OCI-M1 (cell line): ENCODE results near the gene SYCP2.

Experiments
- DNase-seq: peaks from one replicate; lab custom pipeline; 2025; lab: John Stamatoyannopoulos, UW

SYCP2 gene

DNA sequence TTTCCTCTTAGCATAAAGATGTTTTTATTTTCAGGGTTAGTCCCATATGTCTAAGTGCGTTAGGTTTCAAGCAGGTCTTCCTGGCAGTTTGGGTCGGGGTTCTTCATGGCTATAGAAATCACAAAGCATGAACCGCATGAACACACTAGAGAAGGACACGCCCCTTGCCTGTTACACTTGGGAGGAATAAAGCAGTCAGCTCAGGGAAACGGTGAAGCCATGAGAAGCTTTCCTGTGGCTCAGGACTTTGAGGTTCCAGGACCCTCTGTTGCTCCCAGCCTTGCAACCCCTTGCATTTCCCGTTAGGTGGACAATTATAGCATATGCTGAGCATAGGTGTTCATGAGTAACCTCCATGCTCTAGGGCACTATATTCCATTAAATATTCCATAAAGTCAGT lies 96.7 kb downstream of the SYCP2 start:
- no peak for DNase-seq

DNA sequence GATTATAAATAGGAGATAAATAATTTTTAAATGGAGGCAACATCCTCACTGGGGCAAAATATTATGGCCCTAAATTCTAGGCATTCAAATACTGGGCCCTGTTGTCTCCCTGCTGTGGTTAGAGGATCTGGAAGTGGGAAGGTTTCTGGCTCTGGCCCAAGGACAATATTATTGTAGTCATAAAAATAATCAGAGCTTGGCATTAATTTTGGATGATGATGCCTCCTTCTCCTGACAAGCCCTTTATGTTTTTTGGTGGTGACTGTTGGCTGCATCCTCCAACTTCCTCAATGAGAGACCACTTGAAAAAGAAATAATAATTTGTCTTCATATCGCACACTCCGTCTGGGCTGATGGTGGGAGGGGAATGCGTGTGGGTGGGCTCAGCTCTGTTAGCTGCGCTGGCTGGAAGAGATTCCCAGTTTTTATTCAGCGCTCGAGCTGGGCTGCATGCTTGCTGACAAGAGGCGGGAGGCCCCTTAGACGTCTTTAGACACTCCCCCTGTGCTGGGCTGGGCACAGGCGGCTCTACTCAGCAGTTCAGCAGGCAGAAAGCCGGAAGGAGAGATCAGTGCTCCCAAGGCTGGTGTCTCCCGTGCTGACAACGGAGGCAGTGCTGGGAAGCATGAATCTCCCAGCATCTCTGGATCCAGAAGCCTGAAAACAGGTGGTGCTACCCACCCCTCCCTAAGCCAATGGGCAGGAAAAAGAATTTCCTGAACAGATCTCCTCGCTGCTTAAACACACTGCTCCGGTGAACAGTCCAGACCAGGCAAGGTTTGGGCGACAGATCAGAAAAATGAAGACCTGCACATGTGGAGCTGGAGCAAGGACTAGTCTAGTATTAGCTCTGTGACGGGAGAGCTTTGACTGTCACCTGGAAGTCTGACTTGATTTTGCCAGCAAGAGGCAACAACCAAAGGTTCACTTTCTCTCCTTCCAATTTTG lies 97.7 kb downstream of the SYCP2 start:
- no peak for DNase-seq

DNA sequence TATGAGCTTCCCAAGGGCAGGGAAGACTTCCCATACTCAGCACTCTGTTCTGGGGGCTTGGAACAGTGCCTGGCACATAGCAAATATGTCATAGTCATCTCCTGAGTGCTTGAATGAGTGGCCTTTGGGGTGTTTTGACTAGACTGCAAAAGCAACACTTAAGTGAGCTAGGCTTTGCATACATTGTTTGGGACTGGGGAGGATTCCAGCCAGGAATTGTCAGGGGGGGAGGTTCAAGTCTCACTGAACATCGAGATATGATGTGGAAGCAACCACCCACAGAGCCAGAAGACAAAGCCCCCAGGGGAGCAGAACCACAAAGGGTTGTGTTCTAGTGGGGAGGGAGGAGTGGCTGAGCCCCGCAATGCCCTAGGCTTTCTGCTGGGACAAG lies 98.4 kb downstream of the SYCP2 start:
- DNase-seq = no peak

DNA sequence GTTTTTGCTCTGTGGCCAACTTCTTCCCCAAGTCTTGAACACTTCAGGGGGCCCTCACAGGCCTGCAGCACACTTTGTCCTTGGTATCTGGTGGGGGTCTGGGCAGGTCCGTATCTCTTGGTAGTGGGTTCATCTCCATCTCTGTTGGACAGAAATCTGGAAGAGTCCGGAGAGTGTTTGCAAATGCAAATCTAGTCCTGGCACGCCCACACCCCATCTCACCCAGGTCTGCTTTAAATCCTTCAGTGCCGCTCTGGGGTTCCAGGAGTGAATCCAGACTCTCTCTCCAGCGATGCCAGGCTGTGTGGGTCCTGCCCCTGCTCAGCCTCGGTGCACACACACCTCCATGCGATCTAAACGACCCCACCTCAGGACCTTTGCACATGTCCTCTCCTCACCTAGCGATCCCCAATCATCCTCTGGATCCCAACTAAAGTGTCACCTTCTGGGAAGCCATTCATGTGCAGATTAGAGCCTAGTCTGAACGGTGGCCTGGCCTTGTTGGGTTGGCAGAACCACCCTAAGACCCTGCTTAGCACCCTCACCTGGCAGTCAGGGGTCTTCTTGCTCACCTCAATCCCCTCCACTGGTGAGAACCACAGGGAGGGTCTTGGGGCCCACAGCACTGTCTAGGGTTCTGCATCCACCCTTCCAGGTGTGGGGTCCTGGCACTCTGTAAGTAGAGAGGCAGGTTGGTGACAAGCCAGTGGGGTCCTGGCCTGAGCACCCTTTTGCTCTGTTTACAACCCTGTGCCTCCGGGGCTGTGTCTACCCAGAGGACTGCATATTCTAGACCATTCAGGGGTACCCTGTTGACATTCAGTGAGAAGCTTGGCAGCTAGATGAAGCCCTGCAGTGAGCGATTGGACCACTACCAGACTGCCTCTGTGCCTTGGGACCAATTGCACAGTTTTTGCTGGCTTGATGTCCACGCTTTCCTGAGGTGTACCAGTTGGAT lies 100.8 kb downstream of the SYCP2 start:
- DNase-seq = no peak

DNA sequence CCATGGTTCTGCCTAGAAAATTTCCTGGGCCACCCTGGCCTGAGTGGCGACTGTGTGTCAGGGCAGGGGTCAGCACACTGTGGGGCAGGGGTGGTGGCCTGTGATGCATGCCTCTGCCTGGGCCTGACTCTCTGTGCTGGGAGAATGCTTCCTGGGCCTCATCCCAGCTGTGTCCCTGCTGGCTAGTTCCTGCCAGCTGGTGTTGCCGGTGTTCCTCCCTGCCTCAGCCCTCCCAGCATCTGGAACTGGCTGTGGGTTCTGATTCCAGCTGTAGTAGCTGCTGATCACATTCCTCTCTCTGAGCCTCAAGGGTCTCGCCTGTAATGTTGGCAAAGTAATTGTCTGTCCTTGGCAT lies 101.5 kb downstream of the SYCP2 start:
- no peak for DNase-seq

DNA sequence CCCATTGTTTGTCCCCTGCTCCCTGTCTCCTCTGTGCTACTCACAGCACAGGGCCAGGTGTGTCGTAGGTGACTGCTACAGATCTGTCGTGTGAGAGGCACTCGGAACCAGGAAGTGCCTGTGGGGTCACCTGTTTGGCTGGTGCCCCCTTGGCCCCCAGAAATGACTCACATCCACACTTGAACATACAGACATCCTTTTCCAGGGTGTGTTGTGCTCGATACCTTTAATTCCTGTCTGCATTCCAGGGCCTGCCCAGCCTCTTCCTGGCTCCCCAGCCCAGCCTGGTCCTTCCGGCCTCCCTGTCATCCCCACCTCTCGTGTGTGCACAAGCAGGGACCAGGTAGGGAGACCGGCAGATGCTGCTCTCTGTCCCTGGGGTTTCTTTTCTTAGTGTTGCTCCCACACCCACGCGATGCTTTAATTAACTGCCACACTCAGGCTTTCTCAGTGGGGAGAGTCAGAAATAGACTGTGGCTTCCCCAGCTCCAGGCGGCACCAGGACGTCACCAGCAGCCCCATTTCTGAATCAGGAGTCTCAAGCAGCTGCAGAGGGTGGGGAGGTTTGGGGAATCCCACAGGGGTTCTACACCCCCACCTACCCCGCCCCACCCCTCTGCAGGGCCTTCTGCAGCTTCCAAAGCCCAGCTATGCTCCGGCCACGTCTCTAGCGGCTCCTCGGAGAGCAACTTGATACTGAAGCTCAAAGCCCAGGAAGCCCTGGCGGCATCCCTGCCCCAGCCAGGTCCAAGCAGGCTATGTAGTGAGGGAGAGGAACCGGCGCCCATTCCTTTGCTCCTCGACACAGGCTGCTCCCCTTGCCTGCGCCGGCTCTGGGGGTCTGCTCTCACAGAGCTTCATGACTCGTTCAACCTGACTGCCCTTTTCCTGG lies 102.2 kb downstream of the SYCP2 start:
- DNase-seq = no peak

DNA sequence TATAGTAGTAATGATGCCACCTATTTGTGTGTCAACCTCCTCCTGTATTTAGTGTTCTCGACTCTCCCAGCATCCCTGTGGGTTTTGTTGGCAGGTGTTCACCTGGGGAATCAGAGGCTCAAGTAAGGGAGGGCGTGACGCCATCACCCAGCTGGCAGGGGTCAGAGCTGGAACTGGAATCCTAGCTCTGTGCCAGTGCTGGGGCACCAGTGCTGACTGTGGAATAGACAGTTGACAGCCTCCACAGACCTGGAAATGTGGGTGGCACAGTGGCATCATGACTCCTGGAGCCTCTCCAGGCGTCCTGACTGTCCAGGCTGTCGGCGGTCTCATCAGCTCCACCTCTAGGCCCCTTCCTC lies 102.8 kb downstream of the SYCP2 start:
- DNase-seq = no peak

DNA sequence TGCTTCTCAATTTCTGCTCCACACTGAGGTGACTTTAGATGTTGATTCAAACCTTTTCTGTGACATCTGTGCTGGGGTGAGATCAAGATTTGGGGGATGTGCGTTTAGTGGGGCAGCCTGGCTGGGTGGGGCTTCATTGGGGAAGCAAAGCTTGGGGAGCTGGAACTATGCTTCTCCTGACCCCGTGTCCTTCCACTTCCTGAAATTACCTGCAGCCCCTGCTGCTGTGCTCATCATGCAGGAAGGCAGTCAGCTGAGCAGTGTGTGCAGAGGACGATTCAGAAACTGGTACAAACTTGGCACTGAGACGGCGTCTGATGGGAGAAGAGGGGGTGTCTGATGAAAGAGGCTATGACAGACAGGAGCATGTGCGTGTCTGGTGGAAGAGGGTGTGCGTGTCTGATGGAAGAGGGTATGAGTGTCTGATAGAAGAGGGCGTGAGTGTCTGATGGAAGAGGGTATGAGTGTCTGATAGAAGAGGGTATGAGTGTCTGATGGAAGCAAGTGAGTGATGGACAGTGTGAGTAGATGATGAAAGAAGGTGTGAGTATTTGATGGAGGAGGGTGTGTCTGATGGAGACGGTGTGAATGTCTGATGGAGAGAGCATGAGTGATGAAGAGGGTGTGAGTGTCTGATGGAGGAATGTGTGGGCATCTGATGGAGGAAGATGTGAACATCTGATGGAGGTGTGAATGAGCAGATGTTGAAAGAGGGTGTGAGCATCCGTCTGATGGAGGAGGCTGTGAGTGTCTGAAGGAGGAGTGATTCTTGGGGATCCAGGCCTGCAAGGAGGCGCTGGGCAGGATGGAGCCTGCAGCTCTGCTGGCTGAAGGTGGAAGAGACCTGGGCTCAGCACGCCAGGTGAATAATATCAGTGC lies 103.4 kb downstream of the SYCP2 start:
- DNase-seq = no peak

DNA sequence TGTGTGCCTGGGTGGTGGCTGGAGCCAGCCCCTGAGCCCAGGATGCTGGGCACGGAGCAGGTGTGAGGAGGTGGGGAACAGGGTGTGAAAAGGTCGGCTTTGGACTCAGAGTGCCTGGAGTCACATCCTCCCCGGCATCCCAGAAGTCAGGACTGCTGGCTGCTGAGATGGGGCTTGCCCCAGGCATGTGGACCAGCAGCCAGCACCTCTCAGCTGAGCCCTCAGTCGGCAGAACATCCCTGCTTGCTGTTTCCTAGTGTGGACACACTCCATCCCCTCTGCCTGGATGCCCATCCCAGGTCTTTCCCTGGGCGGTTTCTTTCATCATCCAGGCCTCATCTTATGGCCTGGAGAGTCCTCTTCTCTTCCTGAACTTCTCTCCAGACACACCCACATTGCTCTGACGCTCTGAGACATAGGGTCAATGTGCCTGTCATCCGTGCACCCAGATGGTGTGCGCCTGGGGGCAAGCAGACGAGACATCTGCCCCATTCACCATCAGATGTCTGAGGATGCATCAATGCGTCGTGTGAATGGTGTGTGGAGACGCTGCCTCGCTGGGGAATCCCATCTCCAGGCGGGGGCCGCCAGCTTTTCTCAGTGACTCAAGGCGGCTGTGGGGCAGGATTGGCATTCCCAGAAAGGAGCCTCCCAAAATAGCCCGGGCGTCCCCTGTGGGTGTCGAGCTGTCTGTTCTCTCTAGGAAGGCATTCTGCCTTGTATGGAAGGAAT lies 104.2 kb downstream of the SYCP2 start:
- DNase-seq = no peak

DNA sequence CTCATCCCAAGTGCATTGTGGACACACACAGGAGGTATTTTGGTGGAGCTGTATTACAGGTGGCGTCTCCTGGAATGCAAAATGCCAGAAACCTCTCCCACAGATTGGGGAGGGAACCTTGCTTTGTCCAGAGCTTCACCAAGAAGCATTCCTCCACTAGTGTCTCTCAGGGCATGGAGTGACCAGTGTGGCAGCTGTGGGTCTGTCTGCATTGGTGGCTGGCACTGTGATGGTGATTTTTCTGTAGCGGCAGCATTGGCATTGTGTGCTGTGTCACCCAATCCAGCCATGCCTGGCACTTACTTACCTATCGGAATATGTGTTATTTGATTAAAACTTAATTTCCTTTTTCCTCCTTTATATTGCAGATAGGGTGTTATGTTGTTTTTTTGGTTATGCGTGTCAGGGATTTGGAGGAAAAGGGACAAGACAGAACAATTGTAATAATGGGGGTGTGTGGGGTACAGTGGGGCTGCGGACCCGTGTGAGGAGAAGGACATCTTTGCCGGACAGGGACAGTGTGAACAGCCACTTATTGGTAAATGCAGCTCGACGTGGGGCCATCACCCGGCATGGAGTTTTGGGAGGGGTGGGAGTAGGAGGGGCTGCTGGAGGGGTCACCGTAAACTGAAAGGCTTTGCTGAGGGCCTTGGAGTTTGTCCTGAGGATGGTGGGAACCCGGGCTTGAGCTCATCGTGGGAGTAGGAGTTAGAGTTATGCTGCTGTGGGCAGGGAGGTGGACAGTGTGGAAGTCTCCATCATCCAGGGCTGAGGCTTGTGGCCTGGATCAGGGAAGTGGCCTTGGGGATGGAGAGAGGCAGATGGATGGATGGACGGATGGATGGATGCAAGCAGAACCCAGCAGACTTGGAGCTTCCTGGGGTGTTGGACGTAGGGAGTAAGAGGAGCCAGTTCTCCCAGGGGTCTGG lies 105.0 kb downstream of the SYCP2 start:
- DNase-seq = no peak

DNA sequence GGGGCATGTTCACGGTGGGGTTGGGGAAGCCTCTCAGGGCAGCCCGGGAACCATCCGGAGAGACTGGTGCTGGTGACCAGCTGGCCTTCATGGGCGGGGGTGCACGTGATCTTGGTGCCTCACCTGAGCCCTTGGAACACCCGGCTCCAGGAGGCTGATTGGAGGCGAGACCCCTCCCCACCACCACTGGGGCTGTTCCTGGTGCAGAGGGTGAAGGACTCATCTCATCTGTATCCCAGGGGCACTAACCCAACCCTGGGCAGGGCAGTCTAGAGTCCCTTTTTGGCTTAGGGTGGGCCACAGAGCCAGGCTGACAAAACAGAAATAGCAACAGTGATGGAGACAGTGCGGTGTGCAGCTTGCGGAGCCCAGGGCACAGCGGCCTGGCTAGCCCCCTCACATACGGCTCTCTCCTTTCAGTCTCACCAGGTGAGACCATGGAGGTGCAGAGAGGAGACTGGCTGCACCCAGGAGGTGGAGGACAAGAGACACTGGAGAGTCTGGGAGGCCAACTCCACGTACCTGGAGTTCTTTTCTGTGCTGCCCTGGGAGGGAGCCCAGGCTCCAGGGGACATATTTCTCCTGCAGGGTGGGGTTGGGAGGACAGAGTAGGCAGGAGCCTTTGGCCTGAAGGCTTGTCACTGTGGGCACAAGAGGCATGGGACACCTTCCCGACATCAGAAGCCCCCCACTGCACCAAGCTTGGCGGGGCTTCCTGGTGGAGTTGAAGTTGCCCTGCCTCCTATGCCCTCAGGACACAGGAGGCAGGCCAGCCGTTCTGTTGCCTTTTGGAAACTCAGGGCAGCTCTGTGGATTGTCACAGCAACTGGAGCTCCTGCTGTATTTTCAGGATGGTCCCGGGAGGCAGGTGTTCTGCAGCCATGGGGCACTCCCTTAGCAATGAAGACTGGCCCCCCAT lies 106.0 kb downstream of the SYCP2 start:
- DNase-seq = no peak

DNA sequence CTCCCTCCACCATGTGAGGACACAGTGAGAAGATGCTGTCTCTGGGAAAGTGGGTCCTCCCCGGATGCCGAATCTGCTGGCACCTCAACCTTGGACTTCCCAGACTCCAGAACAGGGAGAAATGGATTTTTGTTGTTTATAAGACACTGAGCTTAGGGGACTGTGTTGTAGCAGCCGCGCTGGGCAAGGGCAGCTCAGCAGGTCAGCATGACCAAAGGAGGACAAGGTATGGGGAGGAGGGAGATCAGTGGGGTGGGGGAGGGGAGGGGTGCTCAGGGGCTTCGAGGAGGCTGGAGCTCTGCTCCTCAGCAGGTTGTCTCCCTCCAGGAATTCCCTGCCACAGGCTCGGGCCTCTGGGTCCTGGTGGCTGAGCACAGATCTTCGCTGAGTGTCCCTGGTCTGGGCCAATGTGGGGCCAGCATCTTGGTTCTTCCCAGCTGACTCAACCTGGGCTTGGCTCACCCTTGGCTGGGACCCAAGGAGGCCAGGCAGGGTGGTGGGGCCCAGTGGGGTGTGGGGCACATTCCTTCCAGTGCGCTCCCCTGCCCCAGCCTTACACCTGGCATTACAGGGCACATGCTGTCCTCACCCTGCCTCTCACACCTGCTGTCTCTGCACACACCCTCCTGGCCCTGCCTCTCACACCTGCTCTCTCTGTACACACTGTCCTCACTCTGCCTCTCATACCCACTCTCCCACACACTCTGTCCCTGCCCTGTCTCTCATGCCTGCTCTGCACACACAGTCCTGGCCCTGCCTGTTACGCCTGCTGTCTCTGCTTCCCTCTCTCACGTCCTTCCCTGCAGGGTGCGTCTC lies 107.3 kb downstream of the SYCP2 start:
- no peak for DNase-seq

DNA sequence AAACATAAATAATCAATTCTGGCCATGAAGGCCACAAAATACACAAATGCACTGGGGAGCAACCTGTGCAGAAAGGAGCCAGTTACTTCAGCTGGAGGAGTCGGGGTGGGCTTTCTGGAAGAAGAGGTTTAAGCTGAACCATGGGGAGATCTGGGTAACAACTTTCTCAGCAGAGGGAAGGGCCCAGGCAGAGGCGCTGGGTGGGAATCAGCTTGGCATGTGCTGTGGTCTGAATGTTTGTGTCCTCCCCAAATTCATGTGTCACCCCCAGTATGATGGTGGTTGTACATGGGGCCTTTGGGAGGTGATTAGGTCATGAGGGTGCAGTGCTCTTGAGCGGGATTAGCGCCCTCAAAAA lies 107.9 kb downstream of the SYCP2 start:
- DNase-seq = no peak

DNA sequence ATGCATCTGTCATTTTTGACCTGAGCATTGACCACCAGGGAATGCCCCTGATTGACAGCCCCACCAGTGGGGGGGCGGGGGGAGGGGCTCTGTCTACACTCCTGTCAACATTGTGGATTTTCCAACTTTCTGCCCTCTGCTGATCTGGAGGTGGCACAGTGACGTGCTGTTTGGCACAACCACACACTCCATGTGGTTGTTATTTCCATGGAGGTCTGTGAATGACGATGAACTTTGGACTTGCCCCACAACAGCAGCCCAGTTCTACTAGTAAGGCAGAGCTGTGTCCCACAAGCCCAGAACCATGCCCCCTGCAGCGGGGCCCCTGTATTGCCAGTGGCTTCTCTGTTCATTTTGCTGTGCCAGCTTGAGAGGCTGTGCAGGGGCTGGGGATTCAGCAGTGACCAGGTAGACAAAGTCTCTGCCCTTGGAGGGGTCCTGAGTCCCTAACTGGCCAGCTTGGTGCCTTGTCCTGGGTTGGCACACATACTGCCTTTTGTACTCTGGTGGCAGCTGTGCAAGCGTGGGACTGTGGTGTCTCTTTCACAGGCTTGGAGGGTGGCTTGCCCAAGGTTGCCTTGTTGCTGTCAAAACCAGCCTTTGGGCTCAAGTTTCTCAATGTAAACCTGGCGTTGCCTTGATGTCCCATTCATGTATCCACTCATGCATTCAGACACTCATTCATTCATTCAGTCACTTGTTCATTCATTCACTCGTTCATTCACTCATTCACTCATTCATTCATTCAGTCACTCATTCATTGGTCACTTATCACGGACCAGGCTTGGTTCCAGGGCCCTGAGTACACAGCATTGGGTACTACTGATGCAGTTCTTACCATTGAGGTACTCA lies 108.5 kb downstream of the SYCP2 start:
- no peak for DNase-seq

DNA sequence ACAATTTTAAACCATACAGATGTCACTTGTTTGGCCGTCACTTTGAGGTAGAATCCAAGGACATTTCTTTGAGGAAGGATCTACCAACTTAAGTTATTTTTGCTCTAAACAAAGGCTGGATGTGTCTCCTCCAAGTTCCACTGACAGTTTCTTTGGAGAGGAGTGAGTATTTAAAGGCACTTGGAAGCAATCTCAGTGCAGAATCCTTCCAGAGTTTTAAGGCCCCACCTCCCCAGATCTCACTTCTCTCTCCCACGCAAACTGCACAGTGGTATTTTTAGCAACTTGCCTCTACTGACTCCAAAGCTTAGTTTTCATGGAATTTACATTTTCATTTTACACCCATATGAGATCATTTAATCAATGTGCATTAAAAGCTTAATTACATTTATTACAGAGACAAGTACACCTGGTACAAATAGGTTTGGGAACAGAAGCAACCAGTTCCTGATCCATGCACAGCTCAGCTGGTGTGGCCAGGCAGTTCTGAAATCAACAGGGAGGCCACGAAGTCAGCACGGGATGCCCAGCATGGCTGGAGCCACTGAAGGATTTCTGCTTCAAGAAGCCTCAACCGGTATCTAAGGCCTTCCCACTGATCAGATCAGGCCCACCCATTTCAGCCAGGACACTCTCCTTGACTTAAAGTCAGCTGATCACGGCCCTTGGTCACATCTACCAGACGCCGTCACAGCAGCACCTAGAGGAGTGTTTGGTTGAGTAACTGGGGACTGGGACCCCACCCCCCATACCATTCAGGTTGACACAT lies 109.8 kb downstream of the SYCP2 start:
- no peak for DNase-seq

DNA sequence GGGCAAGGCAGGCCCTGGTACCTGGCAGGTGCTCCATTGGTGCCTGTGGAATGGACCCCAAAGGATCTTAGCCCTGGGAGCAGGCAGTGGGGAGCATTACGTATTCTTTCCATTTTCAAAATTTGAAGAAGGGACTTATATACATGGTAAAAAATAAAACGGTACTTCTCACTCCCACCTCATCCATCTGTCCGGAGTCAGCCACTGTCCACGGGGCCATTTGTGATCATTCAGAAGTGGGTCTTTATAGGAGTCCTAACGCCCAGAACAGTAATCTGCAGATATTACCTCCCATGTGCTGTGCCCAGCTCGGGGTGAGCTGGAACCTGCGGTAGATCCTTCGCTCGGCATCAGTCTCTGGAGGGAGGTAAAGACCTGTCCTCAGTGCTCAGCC lies 110.4 kb downstream of the SYCP2 start:
- no peak for DNase-seq
